BE2C (cell line): Measurements from ENCODE around the gene KDM8.
A peak's percentile ranks its signal among the peaks of the same experiment; 100 is the strongest.

Source experiments
- DNase-seq: peaks from one replicate; pipeline ENCODE4 v3.0.0-alpha.2; 2020
- H3K27me3 ChIP-seq: fragments of 250-450 bp; sonication (Bioruptor Pico); 2 replicates; pipeline ENCODE4 v1.5.1; 2020; ENCODE audit warnings: mild to moderate bottlenecking
- H3K36me3 ChIP-seq: fragments of 250-450 bp; sonication (Bioruptor Pico); 2 replicates; pipeline ENCODE4 v1.5.1; 2020; ENCODE audit warnings: mild to moderate bottlenecking
- H3K4me1 ChIP-seq: fragments of 250-450 bp; sonication (Bioruptor Pico); 2 replicates; pipeline ENCODE4 v1.5.1; 2020
- H3K4me3 ChIP-seq: 2 replicates; pipeline ENCODE4 v1.5.1; 2011; ENCODE audit warnings: low read depth, low read length
- H3K9me3 ChIP-seq: fragments of 250-450 bp; sonication (Bioruptor Pico); 2 replicates; pipeline ENCODE4 v1.5.1; 2020
- CTCF ChIP-seq: IDR thresholded peaks from 2 replicates; pipeline ENCODE4 v1.5.1; 2012; ENCODE audit warnings: mild to moderate bottlenecking, low read depth, low read length

The KDM8 gene

GRCh38 chr16:27268376-27269299, 65.3 kb downstream of the KDM8 start, which contains the start of gene NSMCE1:
NSMCE1 (minus strand) TSS chr16:27268772; CDS start chr16:27257570, 11,202 bp downstream.
- Histone ChIP-seq H3K9me3 (no peaks in the 10 kb centered on the region), H3K4me1 (no peaks in the 10 kb centered on the region), H3K36me3 (no peaks in the 10 kb centered on the region), H3K27me3 (no peaks in the 10 kb centered on the region), H3K4me3 (peak within 1 kb of the TSS; percentile 80)
- peak; percentile 25 for TF ChIP-seq CTCF
- peak; percentile 97 for DNase-seq

GRCh38 chr16:27269300-27270150, 66.2 kb downstream of the KDM8 start:
- Histone ChIP-seq H3K4me3 (peak overlapping the region; percentile 80), H3K4me1 (no peaks in the 10 kb centered on the region)
- no peak for TF ChIP-seq CTCF

GRCh38 chr16:27270349-27270748, 67.0 kb downstream of the KDM8 start:
- Histone ChIP-seq H3K36me3 (no peaks in the 10 kb centered on the region), H3K4me3 (no peak overlapping the region), H3K4me1 (no peaks in the 10 kb centered on the region), H3K27me3 (no peaks in the 10 kb centered on the region), H3K9me3 (no peaks in the 10 kb centered on the region)
- no peak for TF ChIP-seq CTCF
- DNase-seq: no peak

More at GRCh38 chr16:27269300-27270150, 66.2 kb downstream of the KDM8 start:
- H3K27me3 ChIP-seq: no peaks in the 10 kb centered on the region
- no peak for DNase-seq
- H3K9me3 ChIP-seq: no peaks in the 10 kb centered on the region
- H3K36me3 ChIP-seq: no peaks in the 10 kb centered on the region
